Keratinocyte (primary cell): ENCODE results near the gene MBNL2. TPM values are rescaled to one million over a fixed set of nuclear protein-coding genes. Genes with fewer than 3 reads are reported as not detected.

Experiments
- DNase-seq: peaks from one replicate; pipeline ENCODE4 v3.0.0-alpha.2; 2011; ENCODE audit warnings: low read depth, missing footprints, low spot score
- FAIRE-seq: peaks from 2 replicates; lab custom pipeline; 2011; peaks lifted over from hg19 to GRCh38; lab: Jason Lieb, UNC
- H2AFZ ChIP-seq: 2 replicates; pipeline ENCODE4 v1.6.0; 2012; ENCODE audit warnings: low read length, control low read depth, inconsistent platforms; ENCODE audit not compliant: control insufficient read depth
- H3K27ac ChIP-seq: 2 replicates; pipeline ENCODE4 v1.5.1; 2011; ENCODE audit warnings: low read length; ENCODE audit not compliant: control insufficient read depth, insufficient read depth
- H3K27me3 ChIP-seq: 3 replicates; pipeline ENCODE4 v1.6.0; 2011; ENCODE audit warnings: low read length; ENCODE audit not compliant: control insufficient read depth, insufficient read depth; ENCODE audit errors: extremely low read depth
- H3K36me3 ChIP-seq, 2 experiments: 2 replicates in 1 of 2; 3 replicates in 1 of 2; pipeline ENCODE4 v1.5.1; 2011; ENCODE audit warnings: low read length in 2 of 2, mild to moderate bottlenecking in 1 of 2; ENCODE audit not compliant: control insufficient read depth in 2 of 2, insufficient read depth in 2 of 2; ENCODE audit errors: extremely low read depth in 1 of 2
- H3K4me1 ChIP-seq: 3 replicates; pipeline ENCODE4 v1.5.1; 2011; ENCODE audit warnings: low read length; ENCODE audit not compliant: control insufficient read depth, insufficient read depth; ENCODE audit errors: extremely low read depth
- H3K4me2 ChIP-seq: 3 replicates; pipeline ENCODE4 v1.6.0; 2011; ENCODE audit warnings: low read depth, low read length; ENCODE audit not compliant: control insufficient read depth, insufficient read depth; ENCODE audit errors: extremely low read depth
- H3K4me3 ChIP-seq, 3 experiments: fragments of 200-600 bp in 1 of 3; sonication (generic) in 1 of 3; 2 replicates in 2 of 3; 3 replicates in 1 of 3; pipeline ENCODE4 v1.5.1; 2011 to 2016; ENCODE audit warnings: low read length in 3 of 3, mild to moderate bottlenecking in 3 of 3, control low read depth in 2 of 3, inconsistent platforms in 1 of 3, low read depth in 1 of 3, mixed read lengths in 1 of 3, mixed run types in 1 of 3, moderate library complexity in 1 of 3; ENCODE audit not compliant: control insufficient read depth in 2 of 3, insufficient read depth in 2 of 3; ENCODE audit errors: extremely low read depth in 1 of 3
- H3K79me2 ChIP-seq: 2 replicates; pipeline ENCODE4 v1.6.0; 2012; ENCODE audit warnings: low read length; ENCODE audit not compliant: control insufficient read depth, insufficient read depth
- H3K9ac ChIP-seq: 3 replicates; pipeline ENCODE4 v1.6.0; 2011; ENCODE audit warnings: low read length; ENCODE audit not compliant: control insufficient read depth, insufficient read depth; ENCODE audit errors: extremely low read depth
- H3K9me1 ChIP-seq: 3 replicates; pipeline ENCODE4 v1.6.0; 2011; ENCODE audit warnings: low read length; ENCODE audit not compliant: control insufficient read depth, insufficient read depth; ENCODE audit errors: extremely low read depth
- H3K9me3 ChIP-seq: 2 replicates; pipeline ENCODE4 v1.5.1; 2012; ENCODE audit warnings: low read depth, low read length; ENCODE audit not compliant: control insufficient read depth
- H4K20me1 ChIP-seq: 3 replicates; pipeline ENCODE4 v1.6.0; 2011; ENCODE audit warnings: low read length; ENCODE audit not compliant: control insufficient read depth, insufficient read depth; ENCODE audit errors: extremely low read depth
- EZH2 ChIP-seq: IDR thresholded peaks from one replicate; pipeline ENCODE4 v1.6.1; 2012; ENCODE audit warnings: inconsistent platforms, mild to moderate bottlenecking, low read length, moderate library complexity
- dilution Hi-C: fragments of 300-500 bp; cut with MboI; formaldehyde crosslinking; loops from one replicate; pipeline ENCODE4 v1.7.0; 2020; ENCODE audit warnings: low sequenced_read_pairs; ENCODE audit not compliant: extremely low pct_ligation_motif_present
- polyA plus RNA-seq, 5 experiments: library from polyadenylated mRNA; depleted of rRNA in 3 of 5; stranded (reverse) in 3 of 5; stranded (forward) in 1 of 5; unstranded in 1 of 5; fragments of >200 nt; gene quantifications; 1 replicate in 1 of 5; 2 replicates in 3 of 5; 3 replicates in 1 of 5; pipeline versions ENCODE4 v1.2.1 to v1.2.3, GENCODE V29; 2011 to 2012; ENCODE audit warnings: missing spikeins in 2 of 5, low read depth in 1 of 5, low replicate concordance in 1 of 5
- TF ChIP-seq, protein P1 (sequence below), 3 experiments: IDR thresholded peaks in 1 of 3; conservative IDR thresholded peaks in 1 of 3; optimal IDR thresholded peaks in 1 of 3; 2 replicates in 2 of 3; 3 replicates in 1 of 3; pipeline versions ENCODE3 to v1.5.1; 2011; ENCODE audit warnings: low read length in 3 of 3, mild to moderate bottlenecking in 3 of 3, moderate library complexity in 2 of 3, control low read depth in 1 of 3, inconsistent platforms in 1 of 3; ENCODE audit not compliant: insufficient read depth in 2 of 3; ENCODE audit errors: extremely low read depth in 1 of 3

MBNL2 gene
- polyA plus RNA-seq, 1 donor (not counting 4 experiments of a cell fraction or from before 2014, with no cell fraction given): 28.4 TPM

DNA sequence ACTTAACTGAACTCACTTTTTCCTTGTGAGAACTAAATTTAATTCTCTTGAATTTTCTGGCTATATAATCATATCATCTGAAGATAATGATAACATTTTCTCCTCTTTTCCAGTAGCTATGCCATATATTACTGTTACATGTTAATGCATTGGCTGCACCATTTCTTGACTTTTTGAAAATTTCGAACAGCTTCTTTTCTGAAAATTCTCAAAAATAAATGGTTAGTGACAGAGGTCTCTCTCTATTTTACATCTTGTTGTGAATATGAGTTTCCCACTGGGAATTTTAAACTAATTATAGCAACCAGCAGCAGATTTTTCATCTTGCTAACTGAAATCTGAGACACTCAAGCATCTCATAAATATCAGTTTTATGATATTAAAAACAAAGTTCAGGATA, 30.6 kb downstream of the MBNL2 start:
- Histone ChIP-seq H3K4me1 (peaks cover 55% of the 10 kb centered on the region), H3K4me3 (no peak overlapping the region), H3K9me3 (no peaks in the 10 kb centered on the region), H3K9ac (no peak overlapping the region), H3K79me2 (peaks cover 37% of the 10 kb centered on the region), H3K36me3 (no peaks in the 10 kb centered on the region), H3K4me2 (no peak overlapping the region), H3K27ac (no peak overlapping the region), H3K9me1 (no peaks in the 10 kb centered on the region), H4K20me1 (no peaks in the 10 kb centered on the region), H2AFZ (no peak overlapping the region), H3K27me3 (no peaks in the 10 kb centered on the region)
- dilution Hi-C loops: no loop called here
- TF ChIP-seq, protein P1, sequence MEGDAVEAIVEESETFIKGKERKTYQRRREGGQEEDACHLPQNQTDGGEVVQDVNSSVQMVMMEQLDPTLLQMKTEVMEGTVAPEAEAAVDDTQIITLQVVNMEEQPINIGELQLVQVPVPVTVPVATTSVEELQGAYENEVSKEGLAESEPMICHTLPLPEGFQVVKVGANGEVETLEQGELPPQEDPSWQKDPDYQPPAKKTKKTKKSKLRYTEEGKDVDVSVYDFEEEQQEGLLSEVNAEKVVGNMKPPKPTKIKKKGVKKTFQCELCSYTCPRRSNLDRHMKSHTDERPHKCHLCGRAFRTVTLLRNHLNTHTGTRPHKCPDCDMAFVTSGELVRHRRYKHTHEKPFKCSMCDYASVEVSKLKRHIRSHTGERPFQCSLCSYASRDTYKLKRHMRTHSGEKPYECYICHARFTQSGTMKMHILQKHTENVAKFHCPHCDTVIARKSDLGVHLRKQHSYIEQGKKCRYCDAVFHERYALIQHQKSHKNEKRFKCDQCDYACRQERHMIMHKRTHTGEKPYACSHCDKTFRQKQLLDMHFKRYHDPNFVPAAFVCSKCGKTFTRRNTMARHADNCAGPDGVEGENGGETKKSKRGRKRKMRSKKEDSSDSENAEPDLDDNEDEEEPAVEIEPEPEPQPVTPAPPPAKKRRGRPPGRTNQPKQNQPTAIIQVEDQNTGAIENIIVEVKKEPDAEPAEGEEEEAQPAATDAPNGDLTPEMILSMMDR (optimal IDR thresholded peaks at IDR 0.05 in 1 of 3, IDR thresholded peaks at IDR 0.05 in 1 of 3, conservative IDR thresholded peaks at IDR 0.05 in 1 of 3; ENCODE audit: extremely low read depth in 1 of 3, insufficient read depth in 2 of 3, low read length in 3 of 3): no peak
- TF ChIP-seq EZH2: no peak
- DNase-seq (no peak), FAIRE-seq (no peak)

- Histone ChIP-seq H3K4me1 (peaks cover 65% of the 10 kb centered on the region), H3K4me2 (no peak overlapping the region), H3K36me3 (no peaks in the 10 kb centered on the region), H4K20me1 (no peaks in the 10 kb centered on the region), H3K9me1 (no peaks in the 10 kb centered on the region), H3K9me3 (no peaks in the 10 kb centered on the region), H3K9ac (no peak overlapping the region), H3K4me3 (no peak overlapping the region), H3K27ac (no peak overlapping the region), H2AFZ (no peak overlapping the region), H3K27me3 (no peaks in the 10 kb centered on the region), H3K79me2 (peaks cover 35% of the 10 kb centered on the region)
- DNase-seq (no peak), FAIRE-seq (no peak)
- dilution Hi-C loops: no loop called here
- TF ChIP-seq, protein P1 (optimal IDR thresholded peaks at IDR 0.05 in 1 of 3, IDR thresholded peaks at IDR 0.05 in 1 of 3, conservative IDR thresholded peaks at IDR 0.05 in 1 of 3; ENCODE audit: extremely low read depth in 1 of 3, insufficient read depth in 2 of 3, low read length in 3 of 3): no peak
- no peak for TF ChIP-seq EZH2
Observed at GRCh38 chr13:97253581-97254293, 31.6 kb downstream of the MBNL2 start.
